Prostate gland (tissue), 2 donors: ENCODE results near the gene POLR1B. TPM values are rescaled to one million over a fixed set of nuclear protein-coding genes. Genes with fewer than 3 reads are reported as not detected.
"Not testable (repeated sequence)": the region's sequence is repeated elsewhere in the genome, so short reads cannot be mapped to it uniquely, and the experiment has no call there.

Source experiments
- DNase-seq: peaks from one replicate; pipeline ENCODE4 v3.0.0-alpha.2; 2019; ENCODE audit warnings: low spot score
- H3K27ac ChIP-seq, 2 donors: fragments of 200-600 bp; sonication (generic); 2 replicates each; pipeline ENCODE4 v1.5.1; 2017 to 2019
- H3K27me3 ChIP-seq: fragments of 200-600 bp; sonication (generic); replicated peaks from 2 replicates; pipeline ENCODE4 v1.5.1; 2019; ENCODE audit not compliant: insufficient read depth
- H3K36me3 ChIP-seq, 2 donors: fragments of 200-600 bp; sonication (generic); 1 replicate in 1 of 2; 2 replicates in 1 of 2; pipeline versions ENCODE4 v1.5.1 to v1.8.1; 2017 to 2019
- H3K4me1 ChIP-seq: fragments of 200-600 bp; sonication (generic); replicated peaks from 2 replicates; pipeline ENCODE4 v1.5.1; 2019
- H3K4me3 ChIP-seq, 2 donors: fragments of 200-600 bp; sonication (generic); 2 replicates each; pipeline ENCODE4 v1.5.1; 2017 to 2019
- H3K9me3 ChIP-seq: fragments of 200-600 bp; sonication (generic); 2 replicates; pipeline ENCODE4 v1.5.1; 2017
- POLR2A ChIP-seq: fragments of 450-650 bp; IDR thresholded peaks from one replicate; pipeline ENCODE4 v1.6.1; 2016; ENCODE audit warnings: antibody characterized with exemption, mild to moderate bottlenecking
- POLR2AphosphoS5 ChIP-seq: sonication (generic); formaldehyde crosslinking; IDR thresholded peaks from one replicate; pipeline ENCODE4 v1.6.1; 2017; ENCODE audit warnings: antibody characterized with exemption
- WGBS: methylation state at CpG from one replicate; pipeline ENCODE4 v1.1.5; 2018; 5-methylcytosine and 5-hydroxymethylcytosine counted together
- intact Hi-C: fragments of 100-400 bp; cut with DNase I; formaldehyde crosslinking; loops from one replicate; pipeline ENCODE4 v1.14.2; 2022
- total RNA-seq, 2 donors: library from RNA; depleted of rRNA; stranded (reverse); fragments of >200 nt; gene quantifications; one replicate each; pipeline ENCODE4 v1.1.0, GENCODE V29; 2016
- TF ChIP-seq, protein P1 (sequence below), 4 experiments: fragments of 200-600 bp in 2 of 4; fragments of 450-650 bp in 2 of 4; sonication (generic) in 2 of 4; IDR thresholded peaks; 1 replicate in 3 of 4; 2 replicates in 1 of 4; pipeline ENCODE4 v1.5.1; 2016 to 2019; ENCODE audit warnings: antibody characterized with exemption in 4 of 4, mild to moderate bottlenecking in 2 of 4, moderate library complexity in 2 of 4

POLR1B gene
- total RNA-seq, 2 donors from 2014 or later: 13.1 to 14.0 TPM

DNA sequence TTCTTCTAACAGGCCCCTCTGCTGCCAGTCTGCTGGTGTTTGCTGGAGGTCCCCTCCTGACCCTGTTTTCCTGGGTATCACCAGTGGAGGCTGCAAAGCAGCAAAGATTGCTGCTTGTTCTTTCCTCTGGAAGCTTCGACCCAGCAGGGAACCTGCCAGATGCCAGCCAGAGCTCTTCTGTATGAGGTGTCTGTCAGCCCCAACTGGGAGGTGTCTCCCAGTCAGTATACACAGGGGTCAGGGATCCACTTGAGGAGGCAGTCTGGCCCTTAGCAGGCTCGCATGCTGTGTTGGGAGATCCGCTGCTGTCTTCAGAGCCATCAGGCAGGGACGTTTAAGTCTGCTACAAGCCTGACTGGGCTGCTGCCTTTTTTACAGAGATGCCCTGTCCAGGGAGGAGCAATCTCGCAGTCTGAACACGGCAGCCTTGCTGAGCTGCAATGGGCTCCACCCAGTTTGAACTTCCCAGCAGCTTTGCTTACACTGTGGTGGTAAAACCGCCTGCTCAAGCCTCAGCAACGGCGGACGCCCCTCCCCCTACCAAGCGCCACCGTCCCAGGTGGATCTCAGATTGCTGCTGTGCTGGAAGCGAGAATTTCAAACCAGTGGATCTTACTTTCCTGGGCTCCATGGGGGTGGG lies 72.1 kb downstream of the POLR1B start:
- 53% methylated on average over 13 of the region's 13 CpGs for WGBS
- no peak for DNase-seq
- intact Hi-C loops: no loop called here
- H3K4me1 ChIP-seq: no peaks in the 10 kb centered on the region
- H3K4me3 ChIP-seq: no peak overlapping the region
- TF ChIP-seq POLR2A (no peak), POLR2AphosphoS5 (no peak)
- TF ChIP-seq, protein P1, sequence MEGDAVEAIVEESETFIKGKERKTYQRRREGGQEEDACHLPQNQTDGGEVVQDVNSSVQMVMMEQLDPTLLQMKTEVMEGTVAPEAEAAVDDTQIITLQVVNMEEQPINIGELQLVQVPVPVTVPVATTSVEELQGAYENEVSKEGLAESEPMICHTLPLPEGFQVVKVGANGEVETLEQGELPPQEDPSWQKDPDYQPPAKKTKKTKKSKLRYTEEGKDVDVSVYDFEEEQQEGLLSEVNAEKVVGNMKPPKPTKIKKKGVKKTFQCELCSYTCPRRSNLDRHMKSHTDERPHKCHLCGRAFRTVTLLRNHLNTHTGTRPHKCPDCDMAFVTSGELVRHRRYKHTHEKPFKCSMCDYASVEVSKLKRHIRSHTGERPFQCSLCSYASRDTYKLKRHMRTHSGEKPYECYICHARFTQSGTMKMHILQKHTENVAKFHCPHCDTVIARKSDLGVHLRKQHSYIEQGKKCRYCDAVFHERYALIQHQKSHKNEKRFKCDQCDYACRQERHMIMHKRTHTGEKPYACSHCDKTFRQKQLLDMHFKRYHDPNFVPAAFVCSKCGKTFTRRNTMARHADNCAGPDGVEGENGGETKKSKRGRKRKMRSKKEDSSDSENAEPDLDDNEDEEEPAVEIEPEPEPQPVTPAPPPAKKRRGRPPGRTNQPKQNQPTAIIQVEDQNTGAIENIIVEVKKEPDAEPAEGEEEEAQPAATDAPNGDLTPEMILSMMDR (IDR thresholded peaks at IDR 0.05): no peak
- no peaks in the 10 kb centered on the region for H3K36me3 ChIP-seq
- no peaks in the 10 kb centered on the region for H3K27me3 ChIP-seq
- H3K9me3 ChIP-seq: no peaks in the 10 kb centered on the region
- no peak overlapping the region for H3K27ac ChIP-seq

DNA sequence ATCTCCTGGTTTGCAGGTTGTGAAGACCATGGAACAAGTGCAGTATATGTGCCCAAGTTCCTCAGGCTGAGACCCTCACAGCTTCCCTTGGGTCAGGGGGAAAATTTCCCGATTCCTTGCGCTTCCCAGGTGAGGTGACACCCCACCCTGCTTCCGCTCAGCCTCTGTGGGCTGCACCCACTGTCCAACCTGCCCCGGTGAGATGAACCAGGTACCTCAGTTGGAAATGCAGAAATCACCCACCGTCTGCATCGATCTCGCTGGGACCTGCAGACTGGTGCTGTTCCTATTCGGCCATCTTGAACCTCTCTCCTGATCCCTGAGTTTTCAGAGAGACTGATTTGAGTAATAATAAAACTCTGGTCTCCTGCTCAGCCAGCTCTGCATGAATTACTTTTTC lies 72.8 kb downstream of the POLR1B start:
- intact Hi-C loops: no loop called here
- Histone ChIP-seq H3K4me1 (no peaks in the 10 kb centered on the region), H3K36me3 (no peaks in the 10 kb centered on the region), H3K9me3 (no peaks in the 10 kb centered on the region), H3K27ac (no peak overlapping the region), H3K4me3 (no peak overlapping the region), H3K27me3 (no peaks in the 10 kb centered on the region)
- TF ChIP-seq, protein P1 (IDR thresholded peaks at IDR 0.05): no peak
- no peak for TF ChIP-seq POLR2A
- no peak for TF ChIP-seq POLR2AphosphoS5
- no peak for DNase-seq
- WGBS: 97% methylated on average over 8 of the region's 8 CpGs

DNA sequence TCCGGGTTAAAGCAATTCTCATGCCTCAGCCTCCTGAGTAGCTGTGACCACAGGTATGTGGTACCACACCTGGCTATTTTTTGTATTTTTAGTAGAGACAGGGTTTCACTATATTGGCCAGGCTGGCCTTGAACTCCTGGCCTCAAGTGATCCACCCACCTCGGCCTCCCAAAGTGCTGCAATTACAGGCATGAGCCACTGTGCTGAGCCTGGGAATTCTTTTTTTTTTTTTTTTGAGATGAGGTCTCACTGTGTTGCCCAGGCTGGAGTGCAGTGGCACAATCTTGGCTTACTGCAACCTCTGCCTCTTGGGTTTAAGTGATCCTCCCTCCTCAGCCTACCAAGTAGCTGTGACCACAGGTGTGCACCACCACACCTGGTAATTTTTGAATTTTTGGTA lies 73.5 kb downstream of the POLR1B start:
- intact Hi-C loops: not testable (repeated sequence)
- 100% methylated on average over 2 of the region's 2 CpGs for WGBS

DNA sequence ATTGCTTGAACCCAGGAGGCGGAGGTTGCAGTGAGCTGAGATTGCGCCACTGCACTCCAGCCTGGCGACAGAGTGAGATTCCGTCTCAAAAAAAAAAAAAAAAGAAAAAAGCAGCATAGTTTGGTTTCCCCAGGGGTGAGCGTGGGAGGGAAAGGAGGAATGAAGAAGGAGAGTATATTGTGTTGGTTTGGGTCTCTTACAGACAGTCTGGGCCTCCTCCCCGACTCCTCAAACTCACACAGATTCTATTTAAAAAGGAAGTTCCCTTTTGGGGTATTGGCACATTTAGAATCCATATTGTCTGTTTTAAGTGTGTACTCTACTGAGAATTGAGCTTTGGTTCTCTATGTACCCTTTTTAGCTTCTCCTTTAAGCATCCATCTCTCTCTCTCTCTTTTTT lies 76.1 kb downstream of the POLR1B start:
- no peaks in the 10 kb centered on the region for H3K4me1 ChIP-seq
- H3K27ac ChIP-seq: no peak overlapping the region
- intact Hi-C loops: no loop called here
- TF ChIP-seq POLR2AphosphoS5 (no peak), POLR2A (no peak)
- TF ChIP-seq, protein P1 (IDR thresholded peaks at IDR 0.05): no peak
- H3K27me3 ChIP-seq: no peaks in the 10 kb centered on the region
- 80% methylated on average over 6 of the region's 6 CpGs for WGBS
- DNase-seq: no peak
- H3K4me3 ChIP-seq: no peak overlapping the region
- no peaks in the 10 kb centered on the region for H3K36me3 ChIP-seq
- H3K9me3 ChIP-seq: no peaks in the 10 kb centered on the region

More for the DNA sequence above, 73.5 kb downstream of the POLR1B start:
- H3K4me1 ChIP-seq, H3K9me3 ChIP-seq, DNase-seq, H3K27me3 ChIP-seq, H3K4me3 ChIP-seq, H3K27ac ChIP-seq, H3K36me3 ChIP-seq: not testable (repeated sequence)

DNA sequence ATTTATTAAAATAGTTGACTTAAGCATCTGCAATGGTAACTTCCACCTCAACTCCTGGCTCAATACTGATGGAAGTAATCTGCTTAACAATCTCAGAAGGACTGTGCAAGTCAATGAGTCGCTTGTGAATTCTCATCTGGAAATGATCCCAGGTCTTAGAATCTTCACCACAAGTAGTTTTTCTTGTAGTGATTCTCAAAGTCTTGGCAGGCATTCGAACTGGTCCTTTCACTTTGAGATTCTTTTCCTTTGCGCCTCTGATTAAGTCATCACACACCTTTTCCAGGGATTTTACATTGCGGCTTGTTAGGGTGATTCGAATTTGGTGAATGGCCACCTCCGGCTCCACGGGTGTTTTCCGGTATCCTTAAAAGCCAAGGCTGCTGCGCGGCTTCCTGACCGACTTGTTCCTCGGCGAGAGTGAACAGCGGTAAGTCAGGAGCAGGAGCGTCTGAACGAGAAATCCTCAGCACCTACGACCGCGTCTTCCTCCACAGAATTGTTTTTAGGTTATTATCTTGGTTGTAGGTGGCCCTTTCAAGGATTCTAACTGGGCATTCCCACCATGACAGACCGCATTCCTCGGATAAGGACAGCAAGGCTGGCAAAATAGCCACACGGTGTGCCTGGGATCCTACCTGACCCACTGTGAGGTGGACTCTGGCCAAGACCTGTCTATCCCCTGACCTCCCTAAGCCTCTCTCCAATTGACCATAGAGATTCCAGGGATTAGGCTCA lies 79.7 kb downstream of the POLR1B start:
- H3K27ac ChIP-seq: no peak overlapping the region
- DNase-seq: no peak
- 87% methylated on average over 22 of the region's 22 CpGs for WGBS

More for the DNA sequence above, 79.7 kb downstream of the POLR1B start:
- H3K4me1 ChIP-seq: no peaks in the 10 kb centered on the region
- H3K27me3 ChIP-seq: no peaks in the 10 kb centered on the region
- intact Hi-C loops: loop anchor here (10.0 kb wide), 1 partner anchor 333 kb away; no protein-coding TSS in a partner anchor
- H3K36me3 ChIP-seq: no peaks in the 10 kb centered on the region
- H3K9me3 ChIP-seq: no peaks in the 10 kb centered on the region
- TF ChIP-seq, protein P1 (IDR thresholded peaks at IDR 0.05): no peak
- TF ChIP-seq POLR2AphosphoS5 (no peak), POLR2A (no peak)
- H3K4me3 ChIP-seq: no peak overlapping the region
